Activated CD4-positive, alpha-beta T cell treated with anti-CD3 and anti-CD28 coated beads, Interleukin-2, amount 50 U/mL, for 48 hours (primary cell): ENCODE measurements around the gene CHFR.
"Not testable (repeated sequence)": the region's sequence is repeated elsewhere in the genome, so short reads cannot be mapped to it uniquely, and the experiment has no call there.

Experiments used
- DNase-seq, 2 experiments: peaks; one replicate each; pipeline ENCODE4 v3.0.0-alpha.2; 2020

Gene CHFR

GRCh38 chr12:132873724-132874123 is 13.7 kb downstream of the CHFR start:
- no peak for DNase-seq

DNA sequence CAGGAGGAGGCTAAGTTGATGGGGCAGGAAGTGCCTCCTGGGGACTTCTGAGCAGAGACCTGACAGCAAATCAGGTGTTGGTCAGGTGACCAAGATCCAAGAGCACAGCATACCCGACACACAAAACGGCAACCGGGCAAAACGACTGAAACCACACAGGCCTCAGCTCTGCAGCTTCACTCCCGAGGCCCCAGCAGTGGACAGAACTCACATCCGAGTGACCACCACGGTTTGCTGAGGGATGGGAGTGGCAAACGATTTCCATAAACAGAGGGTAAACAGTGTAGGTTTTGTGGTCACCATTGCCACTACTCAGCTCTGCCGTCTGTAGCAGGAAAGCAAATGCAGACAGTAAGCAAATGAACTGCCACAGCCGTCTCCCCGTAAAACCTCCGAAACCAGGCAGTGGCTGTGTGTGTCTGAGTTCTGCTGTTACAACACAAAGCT is 14.4 kb downstream of the CHFR start:
- DNase-seq, result peak; percentile 16 to 27

- no peak for DNase-seq
These were observed 15.1 kb downstream of the CHFR start for GRCh38 chr12:132872073-132872855.

DNA sequence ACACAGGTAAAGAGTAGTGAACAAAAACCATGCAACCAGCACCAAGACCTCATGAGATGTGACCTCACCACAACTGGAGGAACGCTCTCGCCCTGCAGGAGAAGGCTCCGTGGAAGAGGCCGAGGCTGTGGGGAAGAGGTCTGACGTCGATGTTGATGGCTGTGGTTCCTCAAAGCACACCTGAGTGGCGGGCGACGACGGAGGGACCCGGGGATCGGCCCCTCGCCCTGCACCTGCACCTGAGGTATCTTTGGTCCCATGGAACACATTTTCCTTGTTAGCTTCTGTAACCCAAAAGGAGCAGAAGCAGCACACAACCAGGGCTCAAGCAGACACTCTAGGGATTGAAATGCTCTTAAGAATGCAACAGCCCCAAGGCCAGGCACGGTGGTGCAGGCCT is 17.9 kb downstream of the CHFR start:
- no peak for DNase-seq

DNA sequence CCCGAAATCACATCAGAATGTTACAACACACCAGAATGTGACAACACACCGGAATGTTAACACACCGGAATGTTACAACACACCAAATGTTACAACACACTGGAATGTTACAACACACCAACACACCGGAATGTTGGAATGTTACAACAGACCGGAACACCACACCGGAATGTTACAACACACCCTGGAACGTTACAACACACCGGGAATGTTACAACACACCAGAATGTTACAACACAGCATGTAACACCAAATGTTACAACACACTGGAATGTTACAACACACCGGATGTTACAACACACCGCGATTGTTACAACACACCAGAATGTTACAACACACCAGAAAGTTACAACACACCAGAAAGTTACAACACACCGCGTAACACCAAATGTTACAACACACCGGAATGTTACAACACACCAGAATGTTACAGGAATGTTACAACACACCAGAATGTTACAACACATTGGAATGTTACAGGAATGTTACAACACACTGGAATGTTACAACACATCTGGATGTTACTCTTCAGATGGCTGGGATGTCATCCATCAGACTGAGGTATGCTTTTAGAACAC is 21.1 kb downstream of the CHFR start:
- DNase-seq, result no peak

DNA sequence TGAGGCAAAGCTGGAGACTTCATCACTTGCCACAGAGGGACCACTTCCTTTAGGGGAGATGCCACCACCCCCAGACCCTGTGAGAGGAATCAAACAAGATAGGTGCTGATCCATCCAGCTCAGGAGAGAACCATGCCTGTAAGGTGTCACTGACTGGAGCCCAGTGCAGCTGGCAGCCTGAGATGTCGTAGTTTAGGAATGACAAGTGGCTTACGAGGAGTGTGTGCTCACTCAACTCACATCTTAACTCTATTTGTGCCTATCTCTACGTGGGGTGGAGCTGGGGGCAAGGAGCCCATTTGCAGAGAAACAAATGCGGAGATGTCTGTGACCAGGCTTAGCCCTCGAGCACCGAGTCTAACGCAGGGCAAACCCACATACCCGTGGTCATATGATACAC is 25.8 kb downstream of the CHFR start:
- no peak for DNase-seq

- no peak for DNase-seq
These were observed 28.6 kb downstream of the CHFR start for GRCh38 chr12:132858718-132859266.

DNA sequence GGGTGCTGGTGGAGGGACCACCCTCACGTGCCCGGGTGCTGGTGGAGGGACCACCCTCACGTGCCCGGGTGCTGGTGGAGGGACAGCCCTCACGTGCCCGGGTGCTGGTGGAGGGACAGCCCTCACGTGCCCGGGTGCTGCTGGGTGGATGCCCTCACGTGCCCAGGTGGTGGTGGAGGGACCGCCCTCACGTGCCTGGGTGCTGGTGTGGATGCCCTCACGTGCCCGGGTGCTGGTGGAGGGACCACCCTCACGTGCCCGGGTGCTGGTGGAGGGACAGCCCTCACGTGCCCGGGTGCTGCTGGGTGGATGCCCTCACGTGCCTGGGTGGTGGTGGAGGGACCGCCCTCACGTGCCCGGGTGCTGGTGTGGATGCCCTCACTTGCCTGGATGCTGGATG is 30.4 kb downstream of the CHFR start:
- not testable (repeated sequence) for DNase-seq

- no peak for DNase-seq
These were observed 30.8 kb downstream of the CHFR start for GRCh38 chr12:132856581-132856980.

DNA sequence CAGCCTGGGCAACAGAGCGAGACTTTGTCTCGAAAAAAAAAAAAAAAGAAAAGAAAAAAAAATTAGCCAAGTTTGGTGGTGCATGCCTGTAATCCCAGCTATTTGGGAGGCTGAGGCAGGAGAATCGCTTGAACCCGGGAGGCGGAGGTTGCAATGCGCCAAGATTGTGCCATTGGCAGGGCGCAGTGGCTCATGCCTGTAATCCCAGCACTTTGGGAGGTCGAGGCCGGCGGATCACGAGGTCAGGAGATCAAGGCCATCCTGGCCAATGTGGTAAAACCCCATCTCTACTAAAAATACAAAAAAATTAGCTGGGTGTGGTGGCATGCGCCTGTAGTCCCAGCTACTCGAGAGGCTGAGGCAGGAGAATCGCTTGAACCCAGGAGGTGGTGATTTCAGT is 32.2 kb downstream of the CHFR start:
- DNase-seq, result not testable (repeated sequence)

DNA sequence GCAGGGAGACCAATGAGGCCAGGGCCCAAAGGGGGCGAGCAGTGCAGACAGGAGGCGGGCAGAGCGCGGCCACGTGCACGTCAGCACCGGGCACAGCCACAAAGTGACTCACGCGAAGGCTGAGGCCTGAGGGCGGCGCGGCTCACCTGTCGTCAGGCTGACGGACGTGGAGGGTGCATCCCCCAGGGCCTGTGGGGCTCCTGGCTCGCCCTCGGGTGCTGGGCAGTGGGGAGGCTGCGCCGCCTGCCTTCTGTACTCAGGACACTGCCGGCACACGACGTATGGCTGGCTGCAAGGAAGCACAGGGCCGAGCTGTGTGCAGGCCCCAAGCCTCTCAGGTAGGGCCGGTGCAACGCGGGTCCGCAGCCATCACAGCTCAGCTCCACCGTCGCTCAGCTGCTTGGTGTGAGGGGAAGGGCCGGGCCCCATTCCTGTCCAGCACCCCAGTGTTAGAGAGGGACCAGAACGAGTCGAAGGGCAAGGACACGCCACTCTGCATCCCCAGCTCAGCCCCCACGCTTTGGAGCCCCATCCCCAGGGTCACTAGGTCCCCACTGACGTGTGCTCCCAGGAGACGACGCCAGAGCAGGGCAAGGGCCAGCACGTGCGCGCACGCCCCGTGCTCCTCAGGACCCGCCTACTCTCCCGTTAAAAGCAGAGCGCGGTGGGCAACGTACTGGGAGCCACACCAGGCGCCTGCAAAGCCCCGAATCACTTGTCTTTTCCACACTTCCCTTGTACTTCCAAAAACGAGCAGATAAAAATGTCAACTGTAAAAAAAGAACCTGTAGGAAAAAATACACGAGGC is 33.9 kb downstream of the CHFR start:
- DNase-seq, result no peak

- no peak for DNase-seq
These were observed 34.9 kb downstream of the CHFR start for GRCh38 chr12:132852496-132852895.

DNA sequence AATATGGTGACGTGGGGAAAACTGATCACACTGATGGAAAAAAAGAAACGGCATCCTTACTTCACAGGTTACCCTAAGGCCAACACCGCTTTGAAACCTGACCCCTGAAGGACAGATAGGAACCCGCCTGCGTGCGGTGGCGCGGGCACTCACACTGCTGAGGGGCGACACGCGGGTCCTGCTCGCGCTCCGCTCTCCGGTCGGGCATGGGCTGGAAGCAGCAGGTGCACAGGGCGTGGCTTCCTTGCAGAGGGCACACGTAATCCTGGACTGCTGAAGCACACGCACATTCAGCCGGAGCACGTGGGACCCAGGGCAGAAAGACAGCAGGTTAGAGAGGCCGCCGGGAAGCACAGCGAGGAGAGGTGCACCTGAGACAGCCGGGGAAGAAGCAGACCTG is 35.9 kb downstream of the CHFR start:
- no peak for DNase-seq

DNA sequence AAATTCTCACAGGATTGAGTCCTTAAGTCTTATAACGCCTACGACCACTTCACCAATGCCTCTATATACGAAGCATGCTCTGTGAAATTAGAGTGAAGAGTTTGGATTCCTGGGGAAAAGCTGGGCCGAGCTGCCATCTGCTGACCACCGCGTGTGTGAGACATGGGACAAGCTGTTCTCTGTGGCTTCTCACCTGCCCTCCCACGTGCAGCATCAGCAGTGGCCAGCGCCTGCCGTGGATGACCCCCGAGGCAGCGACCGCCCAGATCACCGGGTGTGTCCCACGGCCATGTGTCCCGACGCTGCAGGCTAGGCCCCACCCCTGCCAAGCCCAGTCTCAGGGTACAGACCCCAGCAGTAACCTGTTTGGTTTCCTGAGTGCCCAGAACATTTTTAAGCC is 37.1 kb downstream of the CHFR start:
- no peak for DNase-seq

DNA sequence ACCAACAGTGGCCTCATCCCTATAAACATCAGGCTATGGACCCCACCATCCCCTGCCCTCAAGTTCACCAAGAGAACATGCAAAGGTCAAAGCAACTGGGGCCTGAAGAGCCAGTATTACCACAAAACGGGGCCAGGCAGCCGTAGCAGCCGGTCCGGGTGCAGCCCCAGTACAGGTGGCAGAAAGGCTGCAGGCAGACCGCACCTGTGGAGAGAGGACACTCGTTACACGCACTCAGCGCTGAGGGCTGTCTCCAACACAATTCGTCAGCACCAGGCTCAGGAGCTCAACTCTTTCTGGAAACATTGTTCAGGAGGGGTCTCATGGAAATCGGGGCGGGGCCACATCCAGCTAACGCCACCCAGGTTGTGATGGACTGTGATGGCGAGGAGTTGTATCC is 38.9 kb downstream of the CHFR start:
- DNase-seq, result no peak

- DNase-seq, result no peak
These were observed 39.7 kb downstream of the CHFR start for GRCh38 chr12:132847363-132848356.

- not testable (repeated sequence) for DNase-seq
These were observed 42.7 kb downstream of the CHFR start for GRCh38 chr12:132844681-132845080.

GRCh38 chr12:132842449-132843045 is 44.9 kb downstream of the CHFR start:
- no peak for DNase-seq

DNA sequence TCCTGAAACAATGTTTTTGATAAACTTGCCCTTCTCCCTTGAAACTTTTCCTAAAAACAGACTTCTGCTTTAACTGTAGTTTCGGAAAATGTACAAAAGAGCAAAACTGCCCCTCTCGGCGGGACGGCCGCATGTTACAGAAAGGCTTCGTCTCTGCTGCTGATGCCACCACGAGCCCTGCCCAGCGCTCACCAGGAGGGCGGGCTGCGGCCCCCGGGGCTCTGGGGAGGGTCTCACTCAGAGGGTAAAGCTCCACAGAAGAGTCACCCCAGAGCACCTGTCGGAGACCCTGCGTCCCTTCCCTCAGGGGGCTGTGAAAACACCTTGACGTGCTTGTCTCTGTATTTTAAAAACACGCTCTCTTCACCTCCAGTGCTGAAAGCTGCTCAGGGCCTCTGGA is 46.3 kb downstream of the CHFR start:
- no peak for DNase-seq

DNA sequence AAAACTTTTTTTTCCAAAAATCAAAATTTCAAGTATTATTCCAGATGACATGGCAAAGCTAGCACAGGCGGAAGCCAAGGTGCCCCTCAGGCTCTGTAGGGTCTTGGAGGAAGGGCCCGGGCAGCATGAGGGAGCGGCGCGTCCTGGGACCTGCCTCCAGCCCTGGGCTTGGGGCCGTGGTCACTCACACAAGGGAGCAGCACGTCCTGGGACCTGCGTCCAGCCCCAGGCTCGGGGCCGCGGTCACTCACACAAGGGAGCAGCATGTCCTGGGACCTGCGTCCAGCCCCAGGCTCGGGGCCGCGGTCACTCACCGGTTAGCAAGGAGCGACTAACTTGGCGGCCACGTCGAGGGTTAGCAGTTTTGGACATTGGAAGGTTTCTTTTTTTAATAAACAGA is 46.9 kb downstream of the CHFR start:
- no peak for DNase-seq

DNA sequence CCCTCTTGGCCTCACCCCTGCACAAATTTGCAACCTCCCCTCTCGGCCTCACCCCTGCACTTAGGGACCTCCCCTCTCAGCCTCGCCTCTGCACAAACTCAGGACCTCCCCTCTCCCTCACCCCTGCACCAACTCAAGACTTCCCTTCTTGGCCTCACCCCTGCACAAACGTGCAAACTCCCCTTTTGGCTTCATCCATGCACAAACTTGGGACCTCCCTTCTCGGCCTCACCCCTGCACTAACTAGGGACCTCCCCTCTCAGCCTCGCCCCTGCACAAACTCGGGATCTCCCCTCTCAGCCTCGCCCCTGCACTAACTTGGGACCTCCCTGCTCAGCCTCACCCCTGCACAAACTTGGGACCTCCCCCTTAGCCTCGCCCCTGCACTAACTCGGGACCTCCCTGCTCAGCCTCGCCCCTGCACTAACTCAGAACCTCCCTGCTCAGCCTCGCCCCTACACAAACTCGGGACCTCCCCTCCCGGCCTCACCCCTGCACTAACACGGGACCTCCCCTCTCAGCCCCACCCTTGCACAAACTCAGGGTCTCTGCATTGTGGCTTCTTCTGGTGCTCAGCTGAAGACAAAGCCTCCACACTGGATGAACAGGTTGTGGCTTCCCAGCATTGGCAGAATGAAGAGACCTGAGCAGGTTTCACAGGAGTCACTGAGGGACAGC is 47.7 kb downstream of the CHFR start:
- DNase-seq, result no peak
